HUES48 (cell line): ENCODE data around the gene MED27.

ENCODE experiments used
- H3K27ac ChIP-seq: one replicate; pipeline ENCODE4 v1.7.0; 2013; ENCODE audit warnings: low read depth, low read length, inconsistent platforms
- H3K27me3 ChIP-seq: 2 replicates; pipeline ENCODE4 v1.6.1; 2013; ENCODE audit warnings: mild to moderate bottlenecking, low read length; ENCODE audit not compliant: control insufficient read depth, insufficient read depth
- H3K36me3 ChIP-seq: 2 replicates; pipeline ENCODE4 v1.6.1; 2013; ENCODE audit warnings: low read length; ENCODE audit not compliant: control insufficient read depth, insufficient read depth
- H3K4me1 ChIP-seq: 2 replicates; pipeline ENCODE4 v1.6.1; 2013; ENCODE audit warnings: mild to moderate bottlenecking, low read length; ENCODE audit not compliant: control insufficient read depth, insufficient read depth
- H3K4me3 ChIP-seq: 2 replicates; pipeline ENCODE4 v1.5.1; 2013; ENCODE audit warnings: mild to moderate bottlenecking, low read depth, low read length
- H3K9ac ChIP-seq: 2 replicates; pipeline ENCODE4 v1.6.1; 2013; ENCODE audit warnings: mild to moderate bottlenecking, low read depth, low read length, moderate library complexity
- H3K9me3 ChIP-seq: 2 replicates; pipeline ENCODE4 v1.6.1; 2013; ENCODE audit warnings: low read length; ENCODE audit not compliant: control insufficient read depth, insufficient read depth

MED27 gene

DNA sequence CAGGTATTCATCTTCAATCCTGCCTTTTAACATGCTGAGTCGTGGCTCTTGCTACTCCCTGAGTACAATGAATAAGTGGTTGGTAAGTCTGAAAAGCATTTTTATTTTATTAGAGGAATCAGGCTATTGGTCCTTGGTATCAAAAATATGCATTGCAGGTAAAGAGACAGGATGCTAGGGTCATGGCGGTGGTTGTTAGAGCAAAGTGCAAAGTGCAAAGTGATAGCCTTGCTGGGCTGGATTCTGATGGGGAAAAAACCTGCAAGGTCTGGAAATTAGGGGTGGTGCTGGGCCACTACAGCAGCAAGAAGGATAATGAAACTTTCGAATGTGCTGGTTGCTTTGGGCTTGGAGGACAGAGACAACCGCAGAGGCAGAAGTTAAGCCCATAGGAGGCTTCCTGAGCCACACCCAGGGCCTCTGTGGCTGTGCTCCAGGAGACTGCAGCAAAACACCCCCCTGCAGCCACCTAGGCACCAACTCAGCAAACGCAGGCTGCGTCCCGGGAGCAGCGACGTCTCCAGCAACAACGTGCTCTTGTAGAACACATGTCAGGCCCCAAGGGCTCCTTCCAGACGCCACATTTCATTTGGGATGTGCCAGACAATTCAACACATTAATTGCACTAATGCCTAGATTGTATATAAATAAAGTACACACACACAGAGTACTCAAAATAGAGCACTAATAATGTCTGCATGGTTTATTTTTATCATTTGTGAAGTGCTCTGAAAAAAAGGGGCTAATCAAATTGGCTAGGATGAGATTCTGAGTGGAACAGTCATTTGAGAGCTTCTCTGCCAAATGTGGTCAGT is 190.0 kb downstream of the MED27 start:
- no peak overlapping the region for H3K27ac ChIP-seq
- peaks cover 54% of the 10 kb centered on the region for H3K4me1 ChIP-seq
- H3K9ac ChIP-seq = no peak overlapping the region
- no peak overlapping the region for H3K4me3 ChIP-seq
- H3K36me3 ChIP-seq = no peaks in the 10 kb centered on the region
- H3K27me3 ChIP-seq = no peaks in the 10 kb centered on the region
- H3K9me3 ChIP-seq = no peaks in the 10 kb centered on the region

DNA sequence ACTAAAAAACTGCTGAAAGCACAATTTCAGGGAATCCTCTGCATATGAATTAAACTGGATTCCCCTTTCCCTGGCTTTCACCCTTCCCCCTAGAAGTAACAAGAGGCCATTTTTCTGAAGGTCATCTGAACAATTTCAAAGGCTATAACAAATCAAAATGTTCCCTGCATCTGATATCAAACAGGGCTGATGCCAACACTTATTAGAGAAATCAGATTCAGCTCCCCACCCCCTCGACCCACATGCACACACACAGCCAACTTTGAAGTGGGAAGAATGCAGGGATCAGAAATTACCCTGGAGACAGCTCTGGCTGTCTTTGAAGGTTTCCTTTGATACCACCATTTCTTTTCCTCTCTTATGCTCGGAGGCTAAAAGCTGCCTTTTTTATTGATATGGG is 190.7 kb downstream of the MED27 start:
- Histone ChIP-seq H3K4me3 (no peak overlapping the region), H3K9ac (no peak overlapping the region), H3K9me3 (no peaks in the 10 kb centered on the region), H3K27ac (no peak overlapping the region), H3K27me3 (no peaks in the 10 kb centered on the region), H3K36me3 (no peaks in the 10 kb centered on the region), H3K4me1 (peaks cover 48% of the 10 kb centered on the region)

DNA sequence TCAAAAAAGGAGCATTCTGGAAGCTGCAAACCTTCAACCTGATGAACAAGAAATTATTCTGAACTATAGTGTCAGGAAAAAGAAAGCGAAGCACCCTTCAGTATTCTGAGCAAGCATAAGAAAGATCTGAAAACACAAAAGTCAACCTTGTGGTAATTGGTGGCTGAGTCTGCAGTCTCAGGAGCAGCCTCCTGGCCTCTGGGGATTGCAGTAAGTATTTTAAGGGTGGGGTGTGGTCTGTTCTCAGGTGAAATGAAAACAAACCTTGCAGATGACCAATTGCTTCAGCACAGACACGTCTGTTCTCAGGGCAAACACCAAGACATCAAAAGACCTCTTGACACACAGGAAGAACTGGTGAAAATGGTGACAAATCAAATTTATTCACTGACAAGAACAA is 192.0 kb downstream of the MED27 start:
- Histone ChIP-seq H3K36me3 (no peaks in the 10 kb centered on the region), H3K27me3 (no peaks in the 10 kb centered on the region), H3K27ac (no peak overlapping the region), H3K4me1 (peaks cover 36% of the 10 kb centered on the region), H3K4me3 (no peak overlapping the region), H3K9ac (no peak overlapping the region), H3K9me3 (no peaks in the 10 kb centered on the region)

DNA sequence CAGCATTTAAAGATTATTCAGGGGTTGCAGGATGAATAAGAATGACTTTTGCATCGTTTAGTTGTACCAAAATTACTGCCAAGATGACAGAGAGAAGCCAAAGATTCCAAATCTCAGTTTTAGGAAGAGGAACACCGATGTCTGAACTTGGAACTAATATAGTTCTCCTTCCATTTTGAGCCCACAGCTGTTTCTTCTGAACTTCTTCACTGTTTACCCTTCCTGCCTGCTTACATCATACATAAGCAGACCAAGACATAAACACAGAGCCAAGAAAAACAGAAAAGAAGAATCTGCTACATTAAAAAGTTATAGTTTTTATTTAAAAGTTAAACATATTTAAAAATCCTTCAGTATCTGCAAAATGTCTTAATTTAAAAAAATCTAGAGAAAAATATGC is 192.8 kb downstream of the MED27 start:
- Histone ChIP-seq H3K27me3 (no peaks in the 10 kb centered on the region), H3K4me1 (peaks cover 30% of the 10 kb centered on the region), H3K27ac (no peak overlapping the region), H3K36me3 (no peaks in the 10 kb centered on the region), H3K9ac (no peak overlapping the region), H3K9me3 (no peaks in the 10 kb centered on the region), H3K4me3 (no peak overlapping the region)

DNA sequence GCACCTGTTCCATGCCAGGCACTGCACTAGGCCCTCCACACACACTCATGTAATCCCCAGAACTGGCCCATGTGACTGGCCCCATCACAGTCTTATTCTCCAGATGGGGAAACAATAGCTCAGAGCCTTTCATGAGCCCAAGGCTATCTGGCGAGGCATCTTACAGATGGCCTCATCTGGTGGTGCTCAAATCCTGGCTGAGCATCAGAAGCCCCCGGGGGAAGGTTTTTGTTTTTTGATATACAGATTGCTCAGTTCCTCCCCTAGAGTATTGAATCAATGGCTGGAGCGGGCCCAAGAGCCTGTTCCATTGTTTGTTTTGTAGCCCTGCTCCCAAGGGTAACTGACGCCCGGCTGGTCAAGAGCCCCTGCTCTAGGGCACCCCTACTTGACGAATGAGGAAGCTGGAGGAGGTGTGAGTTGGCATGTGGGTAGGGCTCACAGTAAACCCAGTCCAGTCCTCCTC is 194.5 kb downstream of the MED27 start:
- no peak overlapping the region for H3K4me3 ChIP-seq
- H3K4me1 ChIP-seq = peaks cover 41% of the 10 kb centered on the region
- no peaks in the 10 kb centered on the region for H3K9me3 ChIP-seq
- no peaks in the 10 kb centered on the region for H3K27me3 ChIP-seq
- no peak overlapping the region for H3K9ac ChIP-seq
- no peaks in the 10 kb centered on the region for H3K36me3 ChIP-seq
- H3K27ac ChIP-seq = no peak overlapping the region

GRCh38 chr9:131884222-131884621 is 195.4 kb downstream of the MED27 start:
- Histone ChIP-seq H3K9ac (no peak overlapping the region), H3K4me3 (no peak overlapping the region), H3K27me3 (no peaks in the 10 kb centered on the region), H3K9me3 (no peaks in the 10 kb centered on the region), H3K4me1 (peaks cover 34% of the 10 kb centered on the region), H3K27ac (no peak overlapping the region), H3K36me3 (no peaks in the 10 kb centered on the region)

DNA sequence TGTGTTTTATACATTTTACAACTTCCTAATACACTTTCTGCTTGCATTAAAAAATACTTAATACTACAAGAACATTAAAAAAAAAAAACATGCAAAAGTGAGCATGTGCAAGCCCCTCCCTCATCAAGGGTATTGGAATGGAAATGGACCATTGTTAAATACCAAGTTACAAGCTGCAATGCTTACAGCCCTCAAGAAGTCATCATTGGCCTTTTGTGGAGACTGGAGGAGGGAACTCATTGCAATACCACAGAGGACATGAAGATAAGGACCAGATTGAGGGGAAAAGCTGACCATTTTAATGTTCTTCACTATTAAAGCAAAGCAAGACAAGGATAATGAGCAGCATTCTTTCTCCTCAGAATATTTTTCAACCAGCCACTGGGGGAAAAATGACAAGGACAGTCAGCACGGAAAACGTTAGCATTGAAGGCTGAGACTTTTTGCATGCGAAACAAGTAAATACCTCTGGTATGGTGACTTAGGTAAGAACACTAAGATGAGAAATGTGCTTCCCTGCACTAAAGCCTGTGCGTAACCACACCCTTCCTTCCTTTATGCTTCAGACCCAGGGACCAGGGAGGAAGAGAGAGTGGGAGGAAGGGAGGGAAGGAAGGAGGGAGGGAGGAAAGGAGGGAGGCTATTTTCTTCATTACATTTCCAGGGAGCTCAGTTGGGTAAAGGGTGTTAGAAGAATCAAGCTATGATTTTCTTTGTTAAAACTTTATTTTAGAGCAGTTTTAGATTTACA is 198.7 kb downstream of the MED27 start:
- no peaks in the 10 kb centered on the region for H3K36me3 ChIP-seq
- H3K27ac ChIP-seq = peak overlapping the region; percentile 59
- H3K4me3 ChIP-seq = peak overlapping the region; percentile 23; the same call in 1 of the 2 replicates
- H3K9ac ChIP-seq = no peak overlapping the region
- peaks cover 15% of the 10 kb centered on the region for H3K4me1 ChIP-seq
- H3K27me3 ChIP-seq = no peaks in the 10 kb centered on the region
- no peaks in the 10 kb centered on the region for H3K9me3 ChIP-seq

DNA sequence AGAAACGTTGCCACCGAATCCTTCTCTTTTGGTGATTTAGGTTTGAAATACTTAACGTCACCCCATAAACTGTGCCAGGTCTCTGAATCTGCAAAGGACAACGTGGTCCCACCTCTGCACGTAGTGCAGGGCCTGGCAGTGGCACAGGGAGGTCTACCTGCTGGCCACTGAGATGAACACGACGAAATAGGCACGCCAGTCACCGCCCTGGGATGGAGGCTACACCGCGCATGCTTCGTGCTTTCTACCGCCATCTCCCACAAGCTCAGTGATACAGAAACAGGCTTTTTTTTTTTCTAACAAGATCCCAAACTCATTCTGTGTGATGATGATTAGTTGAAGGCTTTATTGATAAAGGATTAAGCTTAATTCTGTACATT is 199.8 kb downstream of the MED27 start:
- H3K9me3 ChIP-seq = no peaks in the 10 kb centered on the region

GRCh38 chr9:131879181-131879910 is 200.3 kb downstream of the MED27 start:
- H3K9me3 ChIP-seq = no peaks in the 10 kb centered on the region
- H3K9ac ChIP-seq = no peak overlapping the region
- H3K27ac ChIP-seq = no peak overlapping the region
- H3K36me3 ChIP-seq = no peaks in the 10 kb centered on the region
- peaks cover 15% of the 10 kb centered on the region for H3K4me1 ChIP-seq
- H3K27me3 ChIP-seq = no peaks in the 10 kb centered on the region
- H3K4me3 ChIP-seq = no peak overlapping the region

More for the DNA sequence above, 199.8 kb downstream of the MED27 start:
- Histone ChIP-seq H3K27ac (no peak overlapping the region), H3K27me3 (no peaks in the 10 kb centered on the region), H3K36me3 (no peaks in the 10 kb centered on the region), H3K4me1 (peaks cover 15% of the 10 kb centered on the region), H3K9ac (no peak overlapping the region), H3K4me3 (no peak overlapping the region)

DNA sequence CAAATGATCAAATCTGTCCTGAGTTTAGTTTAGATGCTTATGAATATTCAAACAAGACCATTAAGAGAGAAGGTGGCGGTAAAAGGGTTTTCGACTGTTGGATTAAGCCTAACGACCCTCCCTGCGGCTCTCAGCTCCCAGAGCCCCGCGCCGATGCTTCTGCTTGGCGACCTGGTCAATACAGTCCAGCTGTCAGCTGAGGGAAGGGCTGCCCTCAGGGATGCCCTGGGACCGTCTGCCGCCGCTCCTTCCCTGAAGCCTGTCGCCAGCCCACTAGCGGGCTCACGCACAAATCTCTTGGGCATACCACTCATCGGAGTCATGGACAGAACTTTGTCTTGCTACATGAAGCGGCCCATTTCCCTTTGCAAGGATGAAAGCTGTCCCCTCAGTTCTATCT is 203.2 kb downstream of the MED27 start:
- Histone ChIP-seq H3K27ac (no peak overlapping the region), H3K9ac (no peak overlapping the region), H3K27me3 (no peaks in the 10 kb centered on the region), H3K9me3 (no peaks in the 10 kb centered on the region), H3K4me3 (no peak overlapping the region), H3K4me1 (peaks cover 15% of the 10 kb centered on the region), H3K36me3 (no peaks in the 10 kb centered on the region)
